NCI-H2227 (cell line): ENCODE measurements around the gene ASIC2.

Experiments
- DNase-seq: peaks from one replicate; lab custom pipeline; 2025; ENCODE audit not compliant: unreplicated experiment; lab: John Stamatoyannopoulos, UW

The ASIC2 gene

DNA sequence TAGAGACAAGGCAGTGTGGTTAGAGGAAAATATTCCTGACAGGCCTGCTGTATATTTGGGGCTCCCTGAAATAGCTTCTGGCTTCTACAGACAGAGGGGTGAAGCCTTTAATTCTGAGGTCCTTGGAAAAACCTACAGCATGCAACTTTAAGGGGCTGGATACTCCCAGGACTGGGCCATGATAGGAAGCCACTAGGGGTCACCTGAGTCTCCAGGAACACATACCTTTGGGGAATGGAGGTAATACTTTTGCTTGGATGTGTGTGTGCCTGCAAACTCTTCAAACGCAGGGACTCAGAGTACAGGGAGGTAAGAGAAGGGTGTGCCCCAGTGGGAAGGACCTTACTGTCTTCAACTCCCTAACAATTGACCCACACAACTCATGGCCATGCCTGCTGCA lies 4.1 kb downstream of the ASIC2 start:
- no peak for DNase-seq

DNA sequence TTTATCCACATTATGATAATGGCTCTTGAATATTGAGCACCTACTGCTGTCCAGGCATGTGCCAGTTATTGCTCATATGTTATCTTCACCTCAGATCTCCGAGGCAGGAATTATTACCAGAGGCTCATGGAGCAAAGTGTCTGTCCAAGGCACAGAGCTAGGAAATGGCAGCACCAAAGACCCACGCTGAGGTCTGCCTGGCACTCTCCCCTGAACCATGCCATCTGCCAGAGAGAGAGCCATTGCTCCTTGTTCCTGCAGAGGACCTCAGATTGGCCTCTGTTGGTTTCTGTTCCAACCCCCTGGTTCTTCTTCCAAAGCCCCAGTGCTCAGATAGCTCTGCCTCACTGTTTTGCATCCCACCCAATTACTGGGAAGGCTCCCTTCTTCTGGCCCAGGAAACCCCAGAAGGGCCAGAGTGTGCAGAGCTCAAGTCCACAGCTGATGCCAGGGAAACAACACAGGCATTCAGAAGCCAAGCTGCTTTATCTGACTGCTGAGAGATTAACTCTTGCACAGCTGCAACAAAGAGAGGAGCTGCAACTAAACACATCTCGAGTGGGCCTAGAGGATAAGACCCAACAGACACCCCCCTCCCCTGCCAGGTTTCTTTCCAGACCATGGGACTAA lies 5.9 kb downstream of the ASIC2 start:
- DNase-seq, result no peak

- no peak for DNase-seq
Observed at GRCh38 chr17:33285413-33285812, 7.7 kb downstream of the ASIC2 start.

- no peak for DNase-seq
Observed at GRCh38 chr17:33284022-33284421, 9.1 kb downstream of the ASIC2 start.

- no peak for DNase-seq
Observed at GRCh38 chr17:33280162-33280943, 12.7 kb downstream of the ASIC2 start.

GRCh38 chr17:33277436-33278100 lies 15.5 kb downstream of the ASIC2 start:
- no peak for DNase-seq

GRCh38 chr17:33273743-33274410 lies 19.2 kb downstream of the ASIC2 start:
- no peak for DNase-seq

DNA sequence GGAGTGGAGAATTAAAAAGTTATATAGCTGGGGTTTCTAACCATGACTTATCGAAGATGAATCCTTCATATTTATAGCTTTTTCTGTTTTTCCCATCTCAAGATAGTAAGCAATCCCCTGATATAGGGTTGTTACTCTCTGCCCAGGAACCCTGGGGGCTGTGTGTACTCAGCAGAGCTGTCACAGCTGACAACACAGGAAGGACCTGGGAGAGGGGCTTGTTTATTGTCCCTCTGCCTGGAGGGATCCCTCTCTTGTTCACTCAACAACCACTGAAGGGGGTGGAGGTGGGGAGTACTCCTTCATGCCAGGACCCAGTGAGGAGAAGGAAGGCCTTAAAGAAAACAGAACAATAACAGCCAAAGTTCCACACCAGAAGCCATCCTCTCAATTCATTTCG lies 19.8 kb downstream of the ASIC2 start:
- DNase-seq, result no peak

- DNase-seq, result no peak
Observed at GRCh38 chr17:33272438-33272837, 20.7 kb downstream of the ASIC2 start.

DNA sequence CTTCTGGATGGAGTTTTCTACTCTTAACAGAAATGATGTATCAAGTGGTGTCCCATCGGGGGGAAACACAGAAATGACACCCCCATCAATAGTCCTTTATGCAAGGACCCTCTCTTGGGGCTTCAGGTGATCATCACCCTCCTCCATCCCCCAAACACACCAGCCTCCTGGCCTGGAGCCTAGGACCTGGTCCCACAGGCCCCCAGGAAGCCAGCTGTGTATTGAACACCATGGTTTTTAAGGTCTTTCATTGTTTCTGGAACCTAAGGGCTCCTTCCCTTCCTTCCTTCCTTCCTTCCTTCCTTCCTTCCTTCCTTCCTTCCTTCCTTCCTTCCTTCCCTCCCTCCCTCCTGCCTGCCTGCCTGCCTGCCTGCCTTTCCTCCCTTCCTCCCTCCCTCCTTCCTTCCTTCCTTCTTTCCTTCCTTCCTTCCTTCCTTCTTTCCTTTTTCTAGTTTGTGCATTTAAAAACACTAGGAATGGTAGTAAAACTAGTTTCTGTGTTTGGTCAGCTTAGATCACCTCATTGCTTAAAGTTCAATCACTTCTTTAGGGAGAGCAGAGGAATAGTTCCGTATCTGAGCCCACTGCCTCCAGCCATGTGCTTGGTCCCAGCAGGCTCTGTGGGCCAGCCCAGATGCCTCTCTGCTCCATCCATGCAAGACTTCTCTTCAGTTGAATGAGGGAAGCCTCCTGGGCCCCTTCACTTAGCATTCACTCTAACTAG lies 23.6 kb downstream of the ASIC2 start:
- DNase-seq, result no peak

GRCh38 chr17:33267851-33268548 lies 25.1 kb downstream of the ASIC2 start:
- no peak for DNase-seq

DNA sequence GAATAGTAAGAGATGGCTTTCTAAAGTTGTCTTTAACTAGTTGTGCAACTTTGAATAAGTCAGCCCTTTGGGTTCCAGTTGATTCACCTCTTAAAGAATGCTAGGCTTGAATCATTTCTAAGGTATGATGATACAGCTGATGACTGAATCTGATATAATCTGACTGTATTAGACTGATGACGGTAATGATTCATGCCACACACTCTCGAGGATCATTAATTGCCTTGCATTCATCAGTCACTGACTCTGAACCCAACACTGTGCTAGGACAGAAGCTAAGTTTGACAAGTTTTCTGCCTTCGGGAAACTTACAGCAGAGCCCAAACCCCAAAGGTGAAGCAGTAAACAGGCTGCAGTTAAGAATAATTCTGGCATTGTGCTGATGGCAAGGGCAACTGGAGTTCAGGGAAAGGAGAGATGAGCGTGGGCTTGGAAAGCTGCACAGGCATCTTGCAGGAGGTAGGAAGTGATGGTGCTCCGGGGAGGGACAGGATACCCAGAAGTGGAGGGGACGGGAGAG lies 25.8 kb downstream of the ASIC2 start:
- no peak for DNase-seq

- no peak for DNase-seq
Observed at GRCh38 chr17:33266611-33267010, 26.5 kb downstream of the ASIC2 start.

DNA sequence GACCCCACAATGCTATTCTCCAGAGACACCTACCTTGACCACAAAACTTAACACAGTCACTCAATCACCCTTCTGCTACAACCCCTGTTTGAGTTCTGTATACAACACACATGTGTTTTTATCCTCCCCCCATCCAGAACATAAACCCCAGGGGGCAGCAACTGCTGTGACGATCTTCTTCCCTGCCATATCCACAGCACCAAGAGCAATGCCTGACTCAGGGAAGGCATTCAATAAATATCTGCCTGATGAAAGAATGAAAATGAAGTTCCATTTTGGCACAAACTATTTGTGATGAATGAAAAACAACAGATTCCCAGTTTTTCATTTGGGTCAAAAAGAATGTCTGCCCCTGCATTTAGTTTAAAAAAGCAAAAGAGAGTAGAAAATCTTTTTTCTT lies 27.0 kb downstream of the ASIC2 start:
- no peak for DNase-seq

DNA sequence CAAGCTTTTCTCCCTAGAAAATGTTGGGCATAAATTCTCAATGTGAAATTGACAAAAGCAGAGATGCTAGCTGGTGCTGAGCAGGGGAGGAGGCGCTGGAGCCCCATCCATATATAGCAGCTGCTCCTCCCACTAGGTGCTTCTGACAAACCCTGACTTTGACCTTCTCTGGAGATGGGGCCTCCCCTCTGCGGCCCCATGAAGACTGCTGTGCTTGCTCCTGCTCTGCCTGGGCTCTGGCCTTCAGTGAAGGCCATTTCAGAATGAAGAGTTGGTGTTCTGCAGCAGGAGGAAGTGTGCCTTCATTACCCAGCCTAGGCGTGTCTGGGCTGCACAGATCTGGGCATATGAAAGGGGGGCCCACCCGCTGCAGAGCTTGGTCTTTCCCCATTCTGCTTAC lies 29.7 kb downstream of the ASIC2 start:
- no peak for DNase-seq

GRCh38 chr17:33262266-33263123 lies 30.6 kb downstream of the ASIC2 start:
- no peak for DNase-seq

DNA sequence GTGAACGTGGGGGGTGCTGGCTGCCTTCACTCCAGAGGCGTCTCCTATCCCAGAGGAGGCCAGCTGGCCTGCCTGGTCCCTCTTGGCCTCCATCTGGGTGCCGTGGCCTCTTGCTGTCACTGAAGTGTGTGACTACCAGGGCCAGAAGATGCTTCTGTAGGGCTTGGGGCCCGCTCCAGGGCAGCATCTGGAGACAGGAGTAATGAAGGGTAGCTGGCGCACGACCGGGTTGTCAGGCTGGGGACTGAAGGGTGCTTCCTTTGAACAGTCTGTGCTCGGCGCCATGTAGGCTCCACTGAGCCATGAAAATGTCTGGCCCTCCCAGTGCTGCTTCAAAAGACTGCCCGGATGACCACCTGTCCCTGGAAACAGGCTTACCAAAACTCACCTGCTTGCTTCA lies 31.3 kb downstream of the ASIC2 start:
- DNase-seq, result no peak

DNA sequence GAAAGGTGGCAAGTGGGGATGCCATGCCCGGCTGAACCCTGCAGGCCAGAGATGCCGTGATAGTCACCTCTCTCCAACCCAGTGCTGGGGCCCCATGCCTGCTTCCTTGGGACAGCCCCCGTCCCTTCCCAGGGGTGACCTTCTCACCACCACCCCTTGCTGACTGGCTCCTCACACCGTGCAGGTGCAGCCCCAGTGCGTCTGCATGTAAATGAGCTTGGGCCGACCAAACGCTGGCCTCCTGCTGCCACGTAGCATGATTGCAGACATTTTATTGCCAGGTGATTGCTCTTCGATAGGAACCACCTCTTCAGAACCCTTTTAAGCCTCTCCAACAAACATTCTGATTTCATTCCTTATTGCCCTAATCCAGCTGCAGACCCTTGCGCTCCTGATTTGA lies 32.5 kb downstream of the ASIC2 start:
- DNase-seq, result peak; percentile 23

- no peak for DNase-seq
Observed at GRCh38 chr17:33258296-33258695, 34.8 kb downstream of the ASIC2 start.
